A549 (cell line): ENCODE results near the gene ZNF705A.
"Not testable (repeated sequence)": the region's sequence is repeated elsewhere in the genome, so short reads cannot be mapped to it uniquely, and the experiment has no call there.

Experiments
- BHLHE40 ChIP-seq: IDR thresholded peaks from 2 replicates; pipeline ENCODE4 v1.6.1; 2012; ENCODE audit warnings: low read depth, low read length, inconsistent platforms
- CTCF ChIP-seq: fragments of >200 bp; sonication (Bioruptor Twin); formaldehyde crosslinking; IDR thresholded peaks from 3 replicates; pipeline ENCODE4 v1.5.1; 2016
- ESRRA ChIP-seq: fragments of 150-350 bp; IDR thresholded peaks from 2 replicates; pipeline ENCODE4 v1.6.1; 2014; ENCODE audit warnings: mild to moderate bottlenecking, low read length, borderline replicate concordance
- FOSB ChIP-seq: fragments of 250-450 bp; sonication (Bioruptor Pico); IDR thresholded peaks from 2 replicates; pipeline ENCODE4 v1.5.0; 2020; ENCODE audit warnings: mild to moderate bottlenecking, moderate library complexity
- JUNB ChIP-seq: fragments of >200 bp; sonication (Bioruptor Twin); formaldehyde crosslinking; IDR thresholded peaks from 2 replicates; pipeline ENCODE4 v1.6.1; 2016
- NPAS2 ChIP-seq: fragments of 250-450 bp; sonication (Bioruptor Pico); IDR thresholded peaks from 2 replicates; pipeline ENCODE4 v1.8.0; 2022; ENCODE audit warnings: mild to moderate bottlenecking, moderate library complexity, borderline replicate concordance
- POLR2A ChIP-seq: IDR thresholded peaks from 2 replicates; pipeline ENCODE4 v1.6.1; 2012; ENCODE audit warnings: mild to moderate bottlenecking, low read length
- RAD21 ChIP-seq, 2 experiments: fragments of >200 bp in 1 of 2; sonication (Bioruptor Twin) in 1 of 2; formaldehyde crosslinking in 1 of 2; IDR thresholded peaks in 1 of 2; conservative IDR thresholded peaks in 1 of 2; 2 replicates in 1 of 2; 3 replicates in 1 of 2; pipeline ENCODE4 v1.6.1; 2012 to 2018; ENCODE audit warnings: inconsistent platforms in 1 of 2
- RCOR1 ChIP-seq: fragments of 150-350 bp; IDR thresholded peaks from 2 replicates; pipeline ENCODE4 v1.6.1; 2014; ENCODE audit warnings: antibody characterized with exemption, low read length, low read depth
- REST ChIP-seq: fragments of 200-600 bp; sonication (generic); IDR thresholded peaks from 2 replicates; pipeline ENCODE4 v1.6.1; 2016; ENCODE audit warnings: antibody characterized with exemption, mild to moderate bottlenecking, moderate library complexity
- ZSCAN20 ChIP-seq: fragments of 250-450 bp; sonication (Bioruptor Pico); IDR thresholded peaks from 2 replicates; pipeline ENCODE4 v1.8.0; 2022; ENCODE audit warnings: mild to moderate bottlenecking, moderate library complexity
- TF ChIP-seq, protein P1 (sequence below): IDR thresholded peaks from 2 replicates; pipeline ENCODE4 v1.6.1; 2012
- TF ChIP-seq, protein P2 (sequence below): IDR thresholded peaks from 2 replicates; pipeline ENCODE4 v1.6.1; 2012

GRCh38 chr12:8141647-8142046 lies 15.2 kb upstream of the ZNF705A start:
- TF ChIP-seq REST; ZSCAN20; FOSB; CTCF; BHLHE40; ESRRA; JUNB; RAD21 (conservative IDR thresholded peaks at IDR 0.05 in 1 of 2, IDR thresholded peaks at IDR 0.05 in 1 of 2); RCOR1; POLR2A; NPAS2 (CRISPR knock-in tag): not testable (repeated sequence)
- TF ChIP-seq, protein P1, sequence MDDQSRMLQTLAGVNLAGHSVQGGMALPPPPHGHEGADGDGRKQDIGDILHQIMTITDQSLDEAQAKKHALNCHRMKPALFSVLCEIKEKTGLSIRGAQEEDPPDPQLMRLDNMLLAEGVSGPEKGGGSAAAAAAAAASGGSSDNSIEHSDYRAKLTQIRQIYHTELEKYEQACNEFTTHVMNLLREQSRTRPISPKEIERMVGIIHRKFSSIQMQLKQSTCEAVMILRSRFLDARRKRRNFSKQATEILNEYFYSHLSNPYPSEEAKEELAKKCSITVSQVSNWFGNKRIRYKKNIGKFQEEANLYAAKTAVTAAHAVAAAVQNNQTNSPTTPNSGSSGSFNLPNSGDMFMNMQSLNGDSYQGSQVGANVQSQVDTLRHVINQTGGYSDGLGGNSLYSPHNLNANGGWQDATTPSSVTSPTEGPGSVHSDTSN: not testable (repeated sequence)
- TF ChIP-seq, protein P2, sequence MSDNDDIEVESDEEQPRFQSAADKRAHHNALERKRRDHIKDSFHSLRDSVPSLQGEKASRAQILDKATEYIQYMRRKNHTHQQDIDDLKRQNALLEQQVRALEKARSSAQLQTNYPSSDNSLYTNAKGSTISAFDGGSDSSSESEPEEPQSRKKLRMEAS: not testable (repeated sequence)
